Progenitor cell of endocrine pancreas (in vitro differentiated cells): ENCODE measurements around the gene ARHGAP26. TPM values are rescaled to one million over a fixed set of nuclear protein-coding genes. Genes with fewer than 3 reads are reported as not detected.

Source experiments
- DNase-seq: peaks from one replicate; pipeline ENCODE4 v3.0.0; 2021; ENCODE audit warnings: low spot score; ENCODE audit not compliant: unreplicated experiment
- H3K27ac Mint-ChIP-seq: 2 replicates; pipeline ENCODE4 v1.8.0; 2021; ENCODE audit warnings: mild to moderate bottlenecking, moderate library complexity, mixed read lengths
- H3K27me3 Mint-ChIP-seq: 2 replicates; pipeline ENCODE4 v1.8.0; 2021; ENCODE audit warnings: mixed read lengths
- H3K36me3 Mint-ChIP-seq: 2 replicates; pipeline ENCODE4 v1.8.0; 2022; ENCODE audit warnings: mixed read lengths; ENCODE audit not compliant: insufficient read depth
- H3K4me1 Mint-ChIP-seq: 2 replicates; pipeline ENCODE4 v1.8.0; 2021; ENCODE audit warnings: low read depth, mixed read lengths
- H3K4me3 Mint-ChIP-seq: 2 replicates; pipeline ENCODE4 v1.8.0; 2021; ENCODE audit warnings: low read depth, mild to moderate bottlenecking, moderate library complexity, mixed read lengths
- H3K9me3 Mint-ChIP-seq: 2 replicates; pipeline ENCODE4 v1.8.0; 2021; ENCODE audit warnings: low read depth, mixed read lengths
- total RNA-seq: library from RNA; stranded (reverse); gene quantifications from 2 replicates; pipeline ENCODE4 v1.2.1, GENCODE V29; 2021
- TF ChIP-seq, protein P1 (sequence below): fragments of 200-600 bp; sonication (generic); IDR thresholded peaks from one replicate; pipeline ENCODE4 v1.5.0; 2021; ENCODE audit warnings: antibody characterized with exemption, mild to moderate bottlenecking; ENCODE audit not compliant: unreplicated experiment

The ARHGAP26 gene
- total RNA-seq, 1 donor from 2014 or later: 21.3 TPM

GRCh38 chr5:143002459-143003327, 232.5 kb downstream of the ARHGAP26 start:
- Mint-ChIP-seq H3K36me3 (no peaks in the 10 kb centered on the region), H3K27me3 (no peaks in the 10 kb centered on the region), H3K9me3 (no peaks in the 10 kb centered on the region), H3K4me3 (no peak overlapping the region), H3K4me1 (peaks cover 2% of the 10 kb centered on the region), H3K27ac (no peak overlapping the region)
- no peak for DNase-seq
- TF ChIP-seq, protein P1, sequence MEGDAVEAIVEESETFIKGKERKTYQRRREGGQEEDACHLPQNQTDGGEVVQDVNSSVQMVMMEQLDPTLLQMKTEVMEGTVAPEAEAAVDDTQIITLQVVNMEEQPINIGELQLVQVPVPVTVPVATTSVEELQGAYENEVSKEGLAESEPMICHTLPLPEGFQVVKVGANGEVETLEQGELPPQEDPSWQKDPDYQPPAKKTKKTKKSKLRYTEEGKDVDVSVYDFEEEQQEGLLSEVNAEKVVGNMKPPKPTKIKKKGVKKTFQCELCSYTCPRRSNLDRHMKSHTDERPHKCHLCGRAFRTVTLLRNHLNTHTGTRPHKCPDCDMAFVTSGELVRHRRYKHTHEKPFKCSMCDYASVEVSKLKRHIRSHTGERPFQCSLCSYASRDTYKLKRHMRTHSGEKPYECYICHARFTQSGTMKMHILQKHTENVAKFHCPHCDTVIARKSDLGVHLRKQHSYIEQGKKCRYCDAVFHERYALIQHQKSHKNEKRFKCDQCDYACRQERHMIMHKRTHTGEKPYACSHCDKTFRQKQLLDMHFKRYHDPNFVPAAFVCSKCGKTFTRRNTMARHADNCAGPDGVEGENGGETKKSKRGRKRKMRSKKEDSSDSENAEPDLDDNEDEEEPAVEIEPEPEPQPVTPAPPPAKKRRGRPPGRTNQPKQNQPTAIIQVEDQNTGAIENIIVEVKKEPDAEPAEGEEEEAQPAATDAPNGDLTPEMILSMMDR: peak; percentile 74

DNA sequence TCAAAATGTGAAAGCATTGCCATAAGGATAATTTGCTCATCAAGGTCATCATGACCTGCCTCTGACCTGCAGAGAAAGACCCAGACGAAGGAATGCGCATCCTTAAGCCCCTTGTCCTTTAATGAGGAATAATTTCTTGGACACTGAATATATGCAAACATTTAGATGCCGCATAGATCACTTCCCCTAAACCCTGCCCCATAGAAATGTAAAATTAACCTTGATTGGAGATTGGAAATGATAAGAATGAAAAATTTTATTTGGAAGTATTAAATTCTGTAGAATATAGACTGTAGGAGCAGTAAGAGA, 233.1 kb downstream of the ARHGAP26 start:
- peaks cover 2% of the 10 kb centered on the region for H3K4me1 Mint-ChIP-seq
- no peak for DNase-seq
- no peak overlapping the region for H3K4me3 Mint-ChIP-seq
- H3K27me3 Mint-ChIP-seq: no peaks in the 10 kb centered on the region
- H3K27ac Mint-ChIP-seq: no peak overlapping the region
- TF ChIP-seq, protein P1: no peak
- H3K9me3 Mint-ChIP-seq: no peaks in the 10 kb centered on the region
- no peaks in the 10 kb centered on the region for H3K36me3 Mint-ChIP-seq

DNA sequence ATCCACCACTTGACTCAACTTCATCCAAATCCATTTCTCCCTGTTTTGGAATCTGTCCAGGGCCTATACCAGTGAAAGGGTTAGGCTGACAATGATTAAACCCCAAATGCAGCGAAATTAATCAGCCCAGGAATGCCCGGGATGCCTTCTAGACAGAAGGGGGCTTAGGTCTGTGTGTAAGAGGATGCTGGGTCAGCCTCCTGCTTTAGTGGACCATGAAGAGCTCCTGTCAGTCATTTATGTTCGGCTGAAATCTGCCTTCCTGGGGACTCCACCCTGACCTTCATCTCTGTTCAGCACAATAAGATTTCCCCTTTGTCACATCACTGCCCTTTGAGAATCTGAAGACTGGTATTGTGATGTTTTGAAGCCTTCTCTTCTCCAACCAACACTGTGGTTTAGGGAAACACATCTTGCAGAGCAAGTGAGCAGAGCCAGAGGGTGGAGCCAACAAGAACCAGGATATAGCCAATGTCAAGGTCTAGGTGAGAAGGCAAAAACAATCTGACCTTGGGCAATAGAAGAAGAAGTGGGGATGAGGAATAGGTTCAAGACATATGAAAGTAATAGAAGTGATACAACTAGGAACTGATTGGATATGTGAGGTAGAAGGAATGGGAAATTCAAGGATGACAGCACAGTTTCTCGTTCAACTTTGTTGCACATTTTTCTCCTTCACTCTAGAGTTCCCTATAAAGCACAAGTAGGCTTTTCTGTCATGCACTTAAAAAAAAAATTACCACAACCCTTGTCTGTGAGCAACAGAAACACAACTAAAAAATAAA, 234.4 kb downstream of the ARHGAP26 start:
- TF ChIP-seq, protein P1: no peak
- Mint-ChIP-seq H3K4me3 (no peak overlapping the region), H3K36me3 (no peaks in the 10 kb centered on the region), H3K4me1 (no peaks in the 10 kb centered on the region), H3K9me3 (no peaks in the 10 kb centered on the region), H3K27ac (no peak overlapping the region), H3K27me3 (no peaks in the 10 kb centered on the region)
- no peak for DNase-seq

- H3K27ac Mint-ChIP-seq: no peak overlapping the region
- H3K36me3 Mint-ChIP-seq: no peaks in the 10 kb centered on the region
- peaks cover 4% of the 10 kb centered on the region for H3K4me1 Mint-ChIP-seq
- no peaks in the 10 kb centered on the region for H3K27me3 Mint-ChIP-seq
- TF ChIP-seq, protein P1: no peak
- H3K4me3 Mint-ChIP-seq: no peak overlapping the region
- H3K9me3 Mint-ChIP-seq: no peaks in the 10 kb centered on the region
- DNase-seq: no peak
These were observed 236.3 kb downstream of the ARHGAP26 start for GRCh38 chr5:143006501-143006900.

- no peaks in the 10 kb centered on the region for H3K36me3 Mint-ChIP-seq
- peaks cover 8% of the 10 kb centered on the region for H3K4me1 Mint-ChIP-seq
- no peak overlapping the region for H3K4me3 Mint-ChIP-seq
- TF ChIP-seq, protein P1: no peak
- no peak overlapping the region for H3K27ac Mint-ChIP-seq
- DNase-seq: no peak
- no peaks in the 10 kb centered on the region for H3K27me3 Mint-ChIP-seq
- no peaks in the 10 kb centered on the region for H3K9me3 Mint-ChIP-seq
These were observed 237.9 kb downstream of the ARHGAP26 start for GRCh38 chr5:143008032-143008431.
